Bone marrow (tissue), 2 donors: Measurements from ENCODE around the gene ZNF804A.
"Not testable (repeated sequence)": the region's sequence is repeated elsewhere in the genome, so short reads cannot be mapped to it uniquely, and the experiment has no call there.

Experiments used
- DNase-seq, 2 donors: peaks; one replicate each; lab custom pipeline; 2025; lab: John Stamatoyannopoulos, UW

The ZNF804A gene

GRCh38 chr2:184824597-184824996, 226.3 kb downstream of the ZNF804A start:
- DNase-seq = no peak

GRCh38 chr2:184830531-184830930, 232.2 kb downstream of the ZNF804A start:
- no peak for DNase-seq

DNA sequence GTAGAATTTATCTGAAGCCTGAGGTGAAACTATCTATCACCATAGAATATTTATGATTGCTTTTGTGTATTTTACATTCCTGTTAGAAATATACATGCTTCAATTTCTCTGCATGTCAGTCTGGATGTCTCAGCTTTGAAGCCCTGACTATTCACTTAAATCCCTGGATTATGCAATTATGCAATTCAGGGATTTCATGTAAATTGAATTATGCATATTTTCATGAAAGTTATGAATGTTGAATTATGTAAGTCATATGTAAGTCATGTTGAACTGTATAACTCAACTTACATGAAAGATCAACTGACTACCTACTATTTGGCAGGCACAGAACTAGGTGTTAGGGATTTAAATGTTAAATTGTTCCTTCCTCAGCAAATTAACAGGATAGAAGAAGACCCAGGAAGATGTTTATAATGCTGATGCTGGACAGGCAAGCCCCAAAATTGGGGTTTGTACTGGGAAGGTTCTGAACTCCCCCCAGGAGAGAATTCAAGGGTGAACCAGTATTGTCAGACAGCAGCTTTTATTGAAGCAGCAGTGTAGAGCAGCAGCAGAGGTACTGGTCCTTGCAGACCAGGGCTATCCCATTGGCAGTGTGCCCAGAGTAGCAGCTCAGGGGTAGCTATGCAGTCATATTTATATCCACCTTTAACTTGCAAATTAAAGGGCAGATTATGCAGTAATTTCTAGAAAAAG, 236.5 kb downstream of the ZNF804A start:
- DNase-seq = no peak

DNA sequence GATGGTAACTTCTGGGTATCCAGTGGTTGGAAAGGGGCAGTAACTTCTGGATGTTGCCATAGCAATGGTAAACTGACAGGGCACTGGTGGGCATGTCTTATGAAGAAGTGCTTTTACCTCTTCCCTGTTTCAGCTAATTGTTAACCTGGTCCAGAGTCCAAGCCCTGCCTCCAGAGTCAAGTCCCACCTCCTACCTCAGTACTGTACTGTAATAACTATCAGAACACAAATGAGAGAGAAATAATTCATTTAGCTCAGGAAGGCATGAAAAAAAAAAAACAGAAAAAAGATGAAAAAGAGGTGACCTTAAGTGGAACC, 237.0 kb downstream of the ZNF804A start:
- no peak for DNase-seq

GRCh38 chr2:184847331-184847730, 249.0 kb downstream of the ZNF804A start:
- no peak for DNase-seq

GRCh38 chr2:184849516-184849915, 251.2 kb downstream of the ZNF804A start:
- no peak for DNase-seq

DNA sequence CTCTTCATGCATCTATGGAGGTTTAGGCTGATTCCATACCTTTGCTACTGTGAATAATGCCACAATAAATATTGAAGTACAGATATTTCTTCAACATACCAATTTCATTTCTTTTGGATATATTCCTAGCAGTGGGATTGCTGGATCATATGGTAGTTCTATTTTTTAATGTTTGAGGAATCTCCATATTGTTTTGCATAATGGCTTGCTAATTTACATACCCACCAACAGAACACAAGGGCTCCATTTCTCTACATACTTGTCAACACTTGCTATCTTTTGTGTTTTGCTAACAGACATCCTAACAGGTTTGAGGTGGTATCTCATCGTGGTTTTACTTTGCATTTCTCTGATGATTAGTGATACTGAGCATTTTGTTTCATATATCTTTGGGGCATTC, 253.2 kb downstream of the ZNF804A start:
- DNase-seq = no peak

GRCh38 chr2:184859187-184859586, 260.9 kb downstream of the ZNF804A start:
- no peak for DNase-seq

DNA sequence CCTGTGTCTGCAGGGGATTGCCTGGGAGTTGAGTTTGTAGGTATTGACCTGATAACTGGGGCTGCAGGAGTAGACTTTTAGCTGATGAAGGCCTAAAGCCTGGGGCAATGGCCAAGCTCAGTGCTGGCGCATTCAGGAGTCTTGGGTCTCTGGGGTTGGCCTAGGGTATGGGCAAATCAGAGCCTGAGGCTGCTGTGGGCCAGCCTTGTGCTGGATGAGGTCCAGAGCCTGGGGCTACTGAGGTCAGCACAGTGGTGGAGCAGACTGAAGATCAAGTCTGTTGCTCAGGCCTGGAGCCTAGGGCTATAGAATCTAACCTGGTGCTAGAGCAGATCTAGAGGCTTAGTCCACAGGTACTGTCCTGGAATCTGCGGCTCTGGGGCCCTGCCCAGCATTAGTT, 262.4 kb downstream of the ZNF804A start:
- DNase-seq = no peak

DNA sequence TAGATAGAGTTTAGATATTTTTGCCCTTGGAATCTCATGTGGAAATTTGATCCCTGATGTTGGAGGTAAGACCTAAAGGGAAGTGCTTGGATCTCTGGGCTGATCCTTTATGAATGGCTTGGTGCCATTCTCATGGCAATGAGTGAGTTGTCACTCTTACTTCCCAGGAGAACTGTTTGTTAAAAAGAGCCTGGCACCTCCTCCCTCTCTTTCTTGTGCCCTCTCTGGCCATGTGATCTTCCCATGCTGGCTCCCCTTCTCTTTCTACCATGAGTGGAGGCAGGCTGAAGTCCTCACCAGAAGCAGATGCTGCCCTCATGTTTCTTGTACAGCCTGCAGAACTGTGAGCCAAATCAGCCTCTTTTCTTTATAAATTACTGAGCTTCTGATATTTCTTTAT, 276.9 kb downstream of the ZNF804A start:
- no peak for DNase-seq

DNA sequence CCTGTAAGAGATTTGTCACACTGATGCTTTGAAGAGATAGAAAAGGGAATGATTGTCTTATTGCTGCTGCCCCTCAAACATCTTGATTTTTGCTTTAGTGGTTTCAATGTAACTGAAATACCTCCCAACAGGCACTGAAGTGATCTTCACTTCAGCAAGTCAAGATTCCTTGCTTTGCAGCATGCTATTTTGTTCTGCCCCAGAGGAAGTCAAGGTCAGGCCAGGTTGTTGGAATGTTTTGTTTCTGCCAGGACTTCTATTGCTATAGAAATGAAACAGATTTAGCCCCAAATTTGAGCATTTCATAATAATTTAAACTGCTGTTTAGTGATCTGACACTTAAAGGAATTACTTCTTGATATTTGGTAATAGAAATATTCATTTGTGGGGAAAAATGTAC, 277.6 kb downstream of the ZNF804A start:
- no peak for DNase-seq

DNA sequence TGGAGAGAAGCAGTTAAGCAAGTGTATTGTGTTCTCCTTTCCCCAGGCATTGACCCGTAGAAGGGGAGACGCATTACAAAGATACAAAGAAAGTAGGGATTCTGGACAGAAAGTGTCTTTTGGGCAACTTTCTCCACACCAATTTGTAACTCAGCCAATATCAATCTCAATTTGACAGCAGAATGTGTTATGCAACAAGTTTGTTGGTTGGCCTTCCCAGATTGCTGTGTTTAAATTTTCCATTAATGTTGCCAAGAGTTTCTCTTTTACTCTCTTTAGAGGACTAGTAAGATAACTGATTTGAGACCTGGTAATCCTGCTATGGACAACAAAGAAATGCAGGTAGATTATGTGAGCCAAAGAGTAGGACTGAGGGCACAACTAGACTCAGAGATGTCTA, 279.6 kb downstream of the ZNF804A start:
- no peak for DNase-seq

GRCh38 chr2:184879671-184880070, 281.3 kb downstream of the ZNF804A start:
- no peak for DNase-seq

DNA sequence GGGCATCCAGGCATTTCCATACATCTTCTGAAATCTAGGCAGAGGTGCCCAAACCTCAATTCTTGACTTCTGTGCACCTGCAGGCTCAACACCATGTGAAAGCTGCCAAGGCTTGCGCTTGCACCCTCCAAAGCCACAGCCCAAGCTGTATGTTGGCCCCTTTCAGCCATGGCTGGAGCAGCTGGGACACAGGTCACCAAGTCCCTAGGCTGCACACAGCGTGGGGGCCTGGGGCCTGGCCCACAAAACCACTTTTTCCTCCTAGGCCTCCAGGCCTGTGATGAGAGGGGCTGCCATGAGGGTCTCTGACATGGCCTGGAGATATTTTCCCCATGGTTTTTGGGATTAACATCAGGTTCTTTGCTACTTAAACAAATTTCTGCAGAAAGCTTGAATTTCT, 288.3 kb downstream of the ZNF804A start:
- not testable (repeated sequence) for DNase-seq

DNA sequence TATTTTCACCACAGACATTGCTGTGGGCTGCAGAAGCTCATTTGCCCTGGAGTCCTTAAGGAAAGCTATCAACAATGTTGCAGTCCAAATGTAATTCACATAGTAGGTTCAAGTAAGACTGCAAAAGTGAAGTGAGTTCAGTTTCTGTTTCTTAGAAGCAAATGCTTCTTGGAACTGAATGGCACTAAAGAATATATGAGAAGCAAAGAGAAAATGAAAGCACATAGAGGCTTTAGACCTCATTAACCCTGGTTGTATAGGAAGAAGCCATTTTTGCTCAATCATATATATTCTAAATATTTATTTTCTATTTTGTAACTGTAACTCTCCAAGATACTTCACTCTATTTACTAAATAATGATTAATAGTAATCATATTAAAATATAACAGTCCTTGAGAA, 292.0 kb downstream of the ZNF804A start:
- DNase-seq = no peak

GRCh38 chr2:184904991-184905390, 306.7 kb downstream of the ZNF804A start:
- DNase-seq = no peak

GRCh38 chr2:184906160-184906559, 307.8 kb downstream of the ZNF804A start:
- no peak for DNase-seq

GRCh38 chr2:184906709-184907108, 308.4 kb downstream of the ZNF804A start:
- no peak for DNase-seq

DNA sequence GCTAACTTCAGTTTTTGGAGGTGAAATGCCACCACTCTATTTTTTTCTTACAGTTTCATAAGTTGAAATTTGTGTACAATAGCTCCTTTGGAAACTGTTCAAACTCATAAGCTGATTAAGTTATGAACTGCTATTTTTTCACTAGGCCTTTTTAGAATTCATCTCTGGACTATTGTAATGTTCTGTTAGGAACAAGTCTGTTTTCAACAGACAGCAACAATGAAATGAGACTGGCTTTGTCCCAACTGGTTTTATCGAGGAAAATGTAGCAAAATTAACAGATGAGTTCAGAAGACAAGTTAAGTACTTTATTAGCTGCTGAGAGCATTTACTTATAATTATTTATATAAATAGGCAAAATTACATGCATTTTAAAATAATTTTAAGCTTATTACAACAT, 310.6 kb downstream of the ZNF804A start:
- DNase-seq = no peak

GRCh38 chr2:184920451-184920965, 322.2 kb downstream of the ZNF804A start:
- no peak for DNase-seq

DNA sequence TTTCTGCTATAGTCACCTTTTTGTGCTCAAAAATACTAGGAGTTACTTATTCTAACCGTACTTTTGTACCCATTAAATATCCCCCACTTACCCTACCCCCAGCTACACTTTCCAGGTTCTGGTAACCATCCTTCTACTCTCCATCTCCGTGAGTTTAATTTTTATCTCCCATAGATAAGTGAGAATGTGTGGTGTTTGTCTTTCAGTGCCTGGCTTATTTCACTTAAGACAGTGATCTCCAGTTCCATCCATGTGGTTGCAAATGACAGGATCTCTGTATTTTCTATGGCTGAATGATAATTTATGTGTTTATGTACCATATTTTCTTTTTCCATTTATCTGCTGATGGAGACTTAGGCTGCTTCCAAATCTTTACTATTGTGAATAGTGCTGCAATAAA, 323.3 kb downstream of the ZNF804A start:
- no peak for DNase-seq

DNA sequence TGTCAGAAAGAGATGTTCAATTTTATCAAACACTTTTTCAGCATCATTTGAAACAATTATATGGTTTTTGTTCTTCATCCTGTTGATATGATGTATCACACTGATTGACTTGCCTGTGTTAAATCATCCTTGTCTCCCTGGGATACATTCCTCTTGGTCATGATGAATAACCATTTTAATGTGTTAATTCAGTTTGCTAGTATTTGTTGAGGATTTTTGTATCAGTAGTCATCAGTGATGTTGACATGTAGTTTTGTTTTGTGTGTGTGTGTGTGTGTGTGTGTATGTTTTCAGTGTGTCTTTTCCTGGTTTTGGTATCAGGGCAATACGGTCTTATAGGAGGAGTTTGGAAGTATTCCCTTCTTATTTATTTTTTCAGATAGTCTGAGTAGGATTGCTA, 325.4 kb downstream of the ZNF804A start:
- DNase-seq = no peak

DNA sequence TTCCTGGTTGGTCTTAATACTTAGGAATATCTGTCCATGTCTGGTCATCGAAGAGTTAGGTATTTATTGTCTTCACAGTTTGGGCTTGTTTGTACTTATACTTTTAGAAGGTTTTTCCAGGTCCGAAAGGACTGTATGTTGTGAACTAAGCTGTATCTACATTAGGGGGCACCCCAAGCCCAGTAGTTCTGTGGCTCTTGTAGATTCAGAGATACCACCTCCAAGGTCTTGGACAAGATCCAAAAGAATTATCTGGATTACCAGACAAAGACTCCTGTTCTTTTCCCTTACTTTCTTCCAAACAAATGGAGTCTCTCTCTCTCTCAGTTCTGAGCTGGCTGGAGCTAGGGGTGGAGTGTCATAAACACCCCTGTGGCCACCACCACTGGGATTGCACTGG, 328.7 kb downstream of the ZNF804A start:
- DNase-seq = no peak

DNA sequence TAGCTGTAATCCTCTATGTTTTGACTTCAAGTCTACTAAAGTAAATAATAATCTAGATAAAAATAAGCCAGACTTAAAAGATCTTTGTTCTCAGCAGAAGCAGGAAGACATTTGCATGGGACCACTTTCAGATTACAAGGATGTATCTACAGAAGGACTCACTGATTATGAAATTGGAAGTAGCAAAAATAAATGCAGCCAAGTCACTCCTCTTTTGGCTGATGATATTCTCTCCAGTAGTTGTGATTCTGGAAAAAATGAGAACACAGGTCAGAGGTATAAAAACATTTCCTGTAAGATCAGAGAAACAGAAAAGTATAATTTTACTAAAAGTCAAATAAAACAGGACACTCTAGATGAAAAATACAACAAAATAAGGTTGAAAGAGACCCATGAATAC, 338.4 kb downstream of the ZNF804A start:
- no peak for DNase-seq
